GM12878 (cell line): ENCODE data around the gene RHPN2. TPM values are rescaled to one million over a fixed set of nuclear protein-coding genes. Genes with fewer than 3 reads are reported as not detected.
"Not testable (repeated sequence)": the region's sequence is repeated elsewhere in the genome, so short reads cannot be mapped to it uniquely, and the experiment has no call there.

Experiments
- ATAC-seq: fragments of 200-7000 bp; cut with Tn5 transposase; 3 replicates; pipeline ENCODE4 v1.9.1; 2020; ENCODE audit warnings: mild to moderate bottlenecking, moderate library complexity
- BruUV-seq: library from RNA; stranded (reverse); fragments of 400-500 nt; replicated peaks from 2 replicates; lab custom pipeline; 2021; lab: Mats Ljungman, UMichigan
- CTCF ChIA-PET: fragments of 300-600 bp; sonication (Branson Sonifier 250); formaldehyde crosslinking; extraction: SDS; loops from one replicate; lab custom pipeline; 2021; ENCODE audit warnings: inconsistent platforms; lab: Yijun Ruan, JAX
- POLR2A ChIA-PET: fragments of 350-600 bp; formaldehyde crosslinking; extraction: SDS; loops from one replicate; lab custom pipeline; 2021; ENCODE audit warnings: inconsistent platforms; lab: Charles Lee
- RAD21 ChIA-PET: fragments of 300-600 bp; sonication (Branson Sonifier 250); formaldehyde crosslinking; loops from one replicate; lab custom pipeline; 2023; ENCODE audit warnings: antibody characterized with exemption; ENCODE audit not compliant: unreplicated experiment; lab: Charles Lee
- SMC1A ChIA-PET: fragments of 300-600 bp; sonication (Branson Sonifier 250); formaldehyde crosslinking; loops from one replicate; lab custom pipeline; 2023; ENCODE audit not compliant: unreplicated experiment, uncharacterized antibody; lab: Charles Lee
- DNase-seq: peaks from one replicate; pipeline ENCODE4 v3.0.0-alpha.2; 2011; ENCODE audit warnings: low read depth, low spot score
- FAIRE-seq: peaks from 3 replicates; lab custom pipeline; 2011; peaks lifted over from hg19 to GRCh38; lab: Jason Lieb, UNC
- H2AFZ ChIP-seq: 2 replicates; pipeline ENCODE4 v1.6.0; 2011; ENCODE audit warnings: low read depth, low read length, control low read depth; ENCODE audit not compliant: control insufficient read depth
- H3K27ac ChIP-seq: 2 replicates; pipeline ENCODE4 v1.5.1; 2011; ENCODE audit warnings: control low read depth; ENCODE audit not compliant: control insufficient read depth, insufficient read depth
- H3K27me3 ChIP-seq, 2 experiments: replicated peaks in 1 of 2; 2 replicates each; pipeline versions ENCODE4 v1.6.0 to v1.6.1; 2011; ENCODE audit warnings: low read length in 1 of 2; ENCODE audit not compliant: control insufficient read depth in 2 of 2, insufficient read depth in 2 of 2
- H3K36me3 ChIP-seq, 2 experiments: 2 replicates each; pipeline ENCODE4 v1.5.1; 2011; ENCODE audit warnings: low read length in 1 of 2; ENCODE audit not compliant: control insufficient read depth in 2 of 2, insufficient read depth in 2 of 2
- H3K4me1 ChIP-seq: 2 replicates; pipeline ENCODE4 v1.6.1; 2011; ENCODE audit warnings: mild to moderate bottlenecking, low read length, moderate library complexity, mixed read lengths; ENCODE audit not compliant: control insufficient read depth, insufficient read depth
- H3K4me2 ChIP-seq: 2 replicates; pipeline ENCODE4 v1.6.0; 2011; ENCODE audit warnings: control low read depth; ENCODE audit not compliant: control insufficient read depth, insufficient read depth
- H3K4me3 ChIP-seq: fragments of 200-600 bp; sonication (generic); 2 replicates; pipeline ENCODE4 v1.5.1; 2016
- H3K79me2 ChIP-seq: 2 replicates; pipeline ENCODE4 v1.6.0; 2011; ENCODE audit warnings: low read length; ENCODE audit not compliant: control insufficient read depth, insufficient read depth
- H3K9ac ChIP-seq: 2 replicates; pipeline ENCODE4 v1.8.0; 2011; ENCODE audit warnings: low read length, control low read depth, mixed read lengths; ENCODE audit not compliant: control insufficient read depth, insufficient read depth
- H3K9me3 ChIP-seq: replicated peaks from 3 replicates; pipeline ENCODE4 v1.5.1; 2011; ENCODE audit warnings: mild to moderate bottlenecking, low read length; ENCODE audit not compliant: control insufficient read depth, insufficient read depth
- H4K20me1 ChIP-seq: 2 replicates; pipeline ENCODE4 v1.6.0; 2011; ENCODE audit not compliant: control insufficient read depth, insufficient read depth
- STAT1 ChIP-seq: fragments of 450-650 bp; conservative IDR thresholded peaks from 2 replicates; pipeline ENCODE4 v1.6.1; 2014; ENCODE audit warnings: antibody characterized with exemption, mild to moderate bottlenecking
- ZZZ3 ChIP-seq: IDR thresholded peaks from 2 replicates; pipeline ENCODE4 v1.6.1; 2011; ENCODE audit warnings: low read depth; ENCODE audit not compliant: control insufficient read depth, insufficient read length
- WGBS: methylation state at CpG from one replicate; pipeline ENCODE4 v1.1.6; 2016; ENCODE audit warnings: low lambda C conversion rate; ENCODE audit not compliant: insufficient replicate concordance, insufficient coverage; ENCODE audit errors: missing lambda C conversion rate; 5-methylcytosine and 5-hydroxymethylcytosine counted together
- in situ Hi-C: fragments of 300-500 bp; cut with MboI; formaldehyde crosslinking; loops from 9 replicates; pipeline ENCODE4 v1.14.3; 2018; ENCODE audit warnings: mixed read lengths
- intact Hi-C: fragments of 100-400 bp; cut with micrococcal nuclease; formaldehyde crosslinking; loops from one replicate; pipeline ENCODE4 v1.14.2; 2022; ENCODE audit not compliant: unreplicated experiment
- polyA plus RNA-seq, 11 experiments: library from polyadenylated mRNA; depleted of rRNA in 4 of 11; unstranded in 6 of 11; stranded (reverse) in 5 of 11; fragments of >200 nt; fragmentation: Nextera tagmentation in 4 of 11; fragmentation: Illumina TruSeq in 1 of 11; extraction: Ambion mirVana in 4 of 11; extraction: Trizol in 1 of 11; gene quantifications; 1 replicate in 1 of 11; 2 replicates in 10 of 11; pipeline versions ENCODE4 v1.2.1 to v1.2.3, GENCODE V29; 2011 to 2016; ENCODE audit warnings: inconsistent platforms in 2 of 11, missing spikeins in 2 of 11, low read depth in 1 of 11
- total RNA-seq, 4 experiments: library from RNA; depleted of rRNA in 3 of 4; stranded (reverse); fragments of >200 nt in 3 of 4; fragmentation: Illumina TruSeq in 1 of 4; extraction: Trizol in 1 of 4; gene quantifications; 2 replicates each; pipeline versions ENCODE4 v1.2.1 to v1.2.3, GENCODE V29; 2013 to 2021

Gene RHPN2
- total and polyA plus RNA-seq, 10 of the 15 experiments (the other 5 are each of a cell fraction or from before 2014, with no cell fraction given), result 0.71 to 7.4 (median 3.7) TPM

DNA sequence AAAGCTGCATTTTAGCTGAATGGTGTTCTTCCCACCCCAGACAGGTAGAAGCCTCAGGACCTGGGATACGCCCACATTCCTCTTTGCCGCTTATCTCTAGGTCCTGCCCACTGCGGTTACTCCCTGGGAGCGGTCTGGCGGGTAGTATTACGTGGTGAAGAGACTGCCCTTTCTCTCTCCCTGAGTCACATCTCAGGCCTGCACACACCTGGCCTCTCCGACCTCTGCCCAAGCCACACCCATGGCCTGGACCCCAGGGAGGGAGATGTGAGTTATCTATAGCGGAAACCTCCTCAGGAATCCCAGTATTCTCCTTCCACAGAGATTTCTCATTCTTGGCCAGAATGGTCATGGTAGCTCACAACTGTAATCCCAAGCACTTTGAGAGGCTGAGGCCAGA lies 17.3 kb downstream of the RHPN2 start:
- Histone ChIP-seq H3K79me2 (no peaks in the 10 kb centered on the region), H3K4me2 (no peak overlapping the region), H3K9me3 (no peaks in the 10 kb centered on the region), H2AFZ (no peak overlapping the region), H3K27ac (no peak overlapping the region), H3K4me3 (no peak overlapping the region), H3K4me1 (no peaks in the 10 kb centered on the region), H3K9ac (no peak overlapping the region), H3K36me3 (no peaks in the 10 kb centered on the region), H4K20me1 (no peaks in the 10 kb centered on the region), H3K27me3 (no peaks in the 10 kb centered on the region)
- ChIA-PET CTCF (no interaction called here), RAD21 (no interaction called here), SMC1A (no interaction called here), POLR2A (no interaction called here)
- DNase-seq (no peak), ATAC-seq (no peak), FAIRE-seq (no peak)
- TF ChIP-seq STAT1, result no peak
- TF ChIP-seq ZZZ3, result no peak
- no TSS peak for BruUV-seq
- in situ Hi-C loops (no loop called here), intact Hi-C loops (no loop called here)
- 40% methylated on average over 8 of the region's 8 CpGs for WGBS

DNA sequence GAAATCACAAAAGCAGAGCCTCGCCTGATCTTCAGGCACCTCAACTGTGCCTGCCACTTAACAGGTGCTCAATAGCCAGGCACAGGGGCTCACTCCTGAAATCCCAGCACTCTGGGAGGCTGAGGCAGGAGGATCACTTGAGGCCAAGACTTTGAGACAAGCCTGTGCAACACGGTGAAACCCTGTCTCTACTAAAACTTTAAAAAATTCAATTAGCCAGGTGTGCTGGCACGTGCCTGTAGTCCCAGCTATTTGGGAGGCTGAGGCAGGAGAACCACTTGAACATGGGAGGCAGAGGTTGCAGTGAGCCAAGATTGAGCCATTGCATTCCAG lies 22.9 kb downstream of the RHPN2 start:
- H3K9ac ChIP-seq, RAD21 ChIA-PET: not testable (repeated sequence)

More for the DNA sequence above, 22.9 kb downstream of the RHPN2 start:
- H2AFZ ChIP-seq, H3K27ac ChIP-seq, H3K79me2 ChIP-seq, FAIRE-seq, CTCF ChIA-PET, H3K36me3 ChIP-seq, SMC1A ChIA-PET, intact Hi-C loops, POLR2A ChIA-PET, in situ Hi-C loops, H3K4me1 ChIP-seq, DNase-seq, H3K9me3 ChIP-seq, ATAC-seq, H3K4me2 ChIP-seq, H4K20me1 ChIP-seq, H3K27me3 ChIP-seq, H3K4me3 ChIP-seq, BruUV-seq: not testable (repeated sequence)
- WGBS, result 40% methylated on average over 3 of the region's 3 CpGs
